ENCODE results near the gene PPP6R3. TPM values are rescaled to one million over a fixed set of nuclear protein-coding genes. Genes with fewer than 3 reads are reported as not detected.

PPP6R3 gene
- total and polyA plus RNA-seq, 8 donors: 19.5 to 236 (median 103) TPM

GRCh38 chr11:68509066-68509465 lies 48.5 kb downstream of the PPP6R3 start:
- WGBS, 5 donors: 43 to 60% (median 48%) methylated on average over 4 of the region's 4 CpGs
- DNase-seq: peak in 1 of 2 donors; percentile 19
- Histone ChIP-seq H3K27ac (peak overlapping the region in 1 of 5 donors; percentile 0), H3K9me3 (no peaks in the 10 kb centered on the region), H3K4me3 (no peak overlapping the region), H3K4me1 (peaks cover 20 to 96% (median 51%) of the 10 kb centered on the region in 4 donors), H3K27me3 (no peaks in the 10 kb centered on the region), H3K36me3 (peaks cover 0 to 14% (median 7%) of the 10 kb centered on the region in 4 donors)
- intact Hi-C loops (cut with DNase I; ENCODE audit: low total_unique reads): no loop called here
- TF ChIP-seq EP300 (IDR thresholded peaks at IDR 0.05) (no peak), CTCF (IDR thresholded peaks at IDR 0.05) (no peak), POLR2AphosphoS5 (IDR thresholded peaks at IDR 0.05) (no peak), POLR2A (IDR thresholded peaks at IDR 0.05) (no peak)

- H3K27ac ChIP-seq: no peak overlapping the region
- H3K4me3 ChIP-seq: no peak overlapping the region
- peaks cover 0 to 29% (median 21%) of the 10 kb centered on the region in 4 donors for H3K36me3 ChIP-seq
- TF ChIP-seq CTCF (IDR thresholded peaks at IDR 0.05): no peak
- TF ChIP-seq POLR2A (IDR thresholded peaks at IDR 0.05): no peak
- no peak for TF ChIP-seq EP300 (IDR thresholded peaks at IDR 0.05)
- TF ChIP-seq POLR2AphosphoS5 (IDR thresholded peaks at IDR 0.05): no peak
- no peaks in the 10 kb centered on the region for H3K9me3 ChIP-seq
- no peaks in the 10 kb centered on the region for H3K27me3 ChIP-seq
- DNase-seq: no peak
- H3K4me1 ChIP-seq: peaks cover 0 to 62% (median 19%) of the 10 kb centered on the region in 4 donors
- intact Hi-C loops (cut with DNase I; ENCODE audit: low total_unique reads): no loop called here
- WGBS, 5 donors: 71 to 89% (median 79%) methylated on average over 6 of the region's 6 CpGs
These were observed 53.5 kb downstream of the PPP6R3 start for GRCh38 chr11:68513930-68514487.

GRCh38 chr11:68517121-68517741 lies 56.7 kb downstream of the PPP6R3 start:
- DNase-seq: no peak
- H3K27ac ChIP-seq: no peak overlapping the region
- H3K4me3 ChIP-seq: no peak overlapping the region
- H3K27me3 ChIP-seq: no peaks in the 10 kb centered on the region
- TF ChIP-seq POLR2AphosphoS5 (IDR thresholded peaks at IDR 0.05) (no peak), EP300 (IDR thresholded peaks at IDR 0.05) (no peak), CTCF (IDR thresholded peaks at IDR 0.05) (peak in 1 of 7 experiments; percentile 1), POLR2A (IDR thresholded peaks at IDR 0.05) (no peak)
- peaks cover 11 to 59% (median 49%) of the 10 kb centered on the region in 4 donors for H3K36me3 ChIP-seq
- 79 to 87% (median 82%) methylated on average over 5 of the region's 5 CpGs for WGBS, 5 donors
- H3K9me3 ChIP-seq: no peaks in the 10 kb centered on the region
- intact Hi-C loops (cut with DNase I; ENCODE audit: low total_unique reads): no loop called here
- peaks cover 0 to 31% (median 10%) of the 10 kb centered on the region in 4 donors for H3K4me1 ChIP-seq

- Histone ChIP-seq H3K36me3 (peaks cover 11 to 64% (median 54%) of the 10 kb centered on the region in 4 donors), H3K27me3 (no peaks in the 10 kb centered on the region), H3K9me3 (no peaks in the 10 kb centered on the region), H3K27ac (no peak overlapping the region), H3K4me1 (peaks cover 0 to 22% (median 6%) of the 10 kb centered on the region in 4 donors), H3K4me3 (no peak overlapping the region)
- WGBS, 5 donors: 32 to 47% (median 44%) methylated on average over 1 of the region's 1 CpG
- TF ChIP-seq CTCF (IDR thresholded peaks at IDR 0.05) (no peak), POLR2A (IDR thresholded peaks at IDR 0.05) (no peak), EP300 (IDR thresholded peaks at IDR 0.05) (no peak), POLR2AphosphoS5 (IDR thresholded peaks at IDR 0.05) (no peak)
- intact Hi-C loops (cut with DNase I; ENCODE audit: low total_unique reads): no loop called here
- no peak for DNase-seq
These were observed 57.6 kb downstream of the PPP6R3 start for GRCh38 chr11:68518191-68518590.

Measured in stomach (tissue), 9 donors.